Mononuclear cell (primary cell): ENCODE results near the gene THADA. TPM values are rescaled to one million over a fixed set of nuclear protein-coding genes. Genes with fewer than 3 reads are reported as not detected.
"Not testable (repeated sequence)": the region's sequence is repeated elsewhere in the genome, so short reads cannot be mapped to it uniquely, and the experiment has no call there.

Experiments used
- H3K27me3 ChIP-seq: 2 replicates; pipeline ENCODE4 v1.6.0; 2011; ENCODE audit warnings: low read length, control low read depth; ENCODE audit not compliant: insufficient read depth
- H3K4me1 ChIP-seq: 2 replicates; pipeline ENCODE4 v1.5.1; 2011; ENCODE audit warnings: mild to moderate bottlenecking, low read length, control low read depth; ENCODE audit not compliant: insufficient read depth
- H3K4me3 ChIP-seq: 2 replicates; pipeline ENCODE4 v1.5.1; 2011; ENCODE audit warnings: mild to moderate bottlenecking, low read length, moderate library complexity
- H3K9me3 ChIP-seq: 2 replicates; pipeline ENCODE4 v1.5.1; 2011; ENCODE audit warnings: low read depth, mild to moderate bottlenecking, control low read depth, low read length
- total RNA-seq: library from RNA; depleted of rRNA; stranded (reverse); fragments of >200 nt; gene quantifications from one replicate; pipeline ENCODE4 v1.2.3, GENCODE V29; 2012

Gene THADA
- total RNA-seq, 1 donor, result 25.5 TPM

DNA sequence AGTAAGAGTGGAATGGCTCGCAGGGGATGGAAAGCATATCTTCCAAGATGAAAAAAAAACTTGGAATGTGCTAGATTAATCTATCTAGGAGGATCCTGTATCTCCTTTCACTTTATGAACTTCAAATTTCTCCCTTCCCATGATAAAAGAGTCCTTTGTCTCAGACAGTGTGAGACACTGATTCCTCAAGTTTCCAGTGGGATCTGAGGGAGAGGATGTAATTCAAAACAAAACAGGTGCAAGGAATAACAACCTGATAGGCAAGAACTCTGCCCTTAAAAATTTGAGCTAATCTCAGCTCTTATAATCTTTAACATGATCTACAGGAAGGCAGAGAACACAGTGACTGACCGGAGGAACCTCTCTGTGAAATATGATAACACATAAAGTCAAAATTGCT lies 207.5 kb downstream of the THADA start:
- H3K4me1 ChIP-seq, result peaks cover 8% of the 10 kb centered on the region
- no peak overlapping the region for H3K4me3 ChIP-seq
- H3K9me3 ChIP-seq, result no peaks in the 10 kb centered on the region
- H3K27me3 ChIP-seq, result no peaks in the 10 kb centered on the region

DNA sequence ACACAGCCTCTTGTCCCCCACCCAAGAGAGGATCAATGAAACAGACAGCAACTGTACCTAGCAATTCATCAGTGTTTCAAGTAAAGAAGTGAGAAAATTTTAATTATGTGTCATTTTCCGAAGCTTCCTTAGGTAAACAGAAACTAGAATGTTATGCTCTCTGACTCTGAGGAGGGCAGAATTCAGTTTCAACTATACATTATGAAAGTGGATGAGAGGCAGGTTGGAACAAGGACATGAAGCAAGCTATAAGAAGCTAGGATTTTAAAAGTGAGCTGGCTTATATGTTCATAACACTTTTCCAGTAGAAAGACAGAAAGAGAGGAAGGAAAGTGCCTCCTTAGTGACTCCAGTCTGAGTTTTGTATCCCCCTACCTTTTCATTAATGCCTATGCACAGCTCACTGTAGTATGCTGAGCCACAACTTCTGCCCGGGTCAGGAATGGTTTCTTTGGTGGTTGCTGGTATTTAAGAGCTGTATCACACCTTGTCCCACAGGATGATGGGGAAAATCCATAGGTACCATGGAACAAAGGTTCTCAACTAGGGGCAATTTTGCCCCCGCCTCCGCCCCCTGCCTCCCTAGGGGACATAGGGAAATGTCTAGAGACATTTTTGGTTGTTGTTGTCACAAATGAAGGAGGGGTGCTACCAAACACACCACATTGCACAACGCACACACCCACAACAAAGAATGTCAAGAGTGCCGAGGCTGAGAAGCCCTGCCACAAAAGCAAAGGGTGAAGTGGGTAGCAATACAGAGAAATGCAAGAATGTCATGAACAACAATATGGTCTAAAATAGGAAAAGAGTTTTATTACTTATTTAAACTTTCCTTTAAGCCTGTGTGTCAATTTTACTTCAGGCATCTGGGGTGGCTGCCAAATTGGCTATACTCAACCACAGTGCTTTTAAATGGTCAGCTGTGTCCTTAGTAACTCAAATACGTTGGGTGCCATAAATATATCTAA lies 208.5 kb downstream of the THADA start:
- H3K9me3 ChIP-seq, result no peaks in the 10 kb centered on the region
- no peak overlapping the region for H3K4me3 ChIP-seq
- H3K4me1 ChIP-seq, result peaks cover 9% of the 10 kb centered on the region
- H3K27me3 ChIP-seq, result no peaks in the 10 kb centered on the region

DNA sequence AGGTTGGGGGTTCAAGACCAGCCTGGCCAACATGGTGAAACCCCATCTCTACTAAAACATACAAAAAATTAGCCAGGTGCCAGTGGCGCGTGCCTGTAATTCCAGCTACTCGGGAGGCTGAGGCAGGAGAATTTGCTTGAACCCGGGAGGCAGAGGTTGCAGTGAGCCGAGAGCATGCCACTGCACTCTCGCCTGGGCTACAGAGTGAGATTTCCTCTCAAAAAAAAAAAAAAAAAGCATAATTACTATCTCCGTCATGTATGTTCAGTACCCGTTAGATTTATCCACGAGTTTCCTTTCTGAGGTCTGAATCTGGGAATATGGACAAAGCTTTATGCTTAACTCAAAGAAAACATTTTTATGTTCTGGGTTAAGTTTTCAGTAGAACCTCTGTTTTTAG lies 209.2 kb downstream of the THADA start:
- not testable (repeated sequence) for H3K27me3 ChIP-seq, H3K4me1 ChIP-seq, H3K9me3 ChIP-seq, H3K4me3 ChIP-seq

- H3K27me3 ChIP-seq, result no peaks in the 10 kb centered on the region
- peaks cover 8% of the 10 kb centered on the region for H3K4me1 ChIP-seq
- H3K4me3 ChIP-seq, result no peak overlapping the region
- no peaks in the 10 kb centered on the region for H3K9me3 ChIP-seq
Observed at GRCh38 chr2:43384143-43384542, 211.7 kb downstream of the THADA start.

DNA sequence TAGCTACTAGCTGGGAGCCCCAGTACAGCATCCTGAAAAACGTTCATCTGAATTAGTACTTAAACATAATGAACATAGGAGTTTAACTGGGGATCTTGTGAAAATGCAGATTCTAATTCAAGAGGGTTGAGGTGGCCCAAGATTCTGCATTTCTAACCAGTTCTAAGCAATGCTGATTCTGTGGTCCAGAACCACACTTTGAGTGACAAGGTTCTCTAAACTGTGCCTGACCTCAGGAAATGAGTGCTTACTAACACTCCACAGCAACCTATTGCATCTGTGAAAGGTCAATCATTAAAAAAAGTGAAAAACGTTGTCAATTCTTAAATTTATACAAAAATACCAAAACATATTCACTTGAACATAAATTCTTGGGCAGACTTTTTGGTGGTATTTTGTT lies 212.3 kb downstream of the THADA start:
- H3K4me3 ChIP-seq, result no peak overlapping the region
- H3K4me1 ChIP-seq, result peaks cover 3% of the 10 kb centered on the region
- no peaks in the 10 kb centered on the region for H3K27me3 ChIP-seq
- no peaks in the 10 kb centered on the region for H3K9me3 ChIP-seq

GRCh38 chr2:43379494-43379893 lies 216.3 kb downstream of the THADA start:
- Histone ChIP-seq H3K9me3 (no peaks in the 10 kb centered on the region), H3K27me3 (no peaks in the 10 kb centered on the region), H3K4me1 (peaks cover 3% of the 10 kb centered on the region), H3K4me3 (no peak overlapping the region)

- Histone ChIP-seq H3K27me3 (no peaks in the 10 kb centered on the region), H3K4me1 (no peaks in the 10 kb centered on the region), H3K9me3 (no peaks in the 10 kb centered on the region), H3K4me3 (no peak overlapping the region)
Observed at GRCh38 chr2:43377327-43377726, 218.5 kb downstream of the THADA start.

- no peaks in the 10 kb centered on the region for H3K27me3 ChIP-seq
- H3K9me3 ChIP-seq, result no peaks in the 10 kb centered on the region
- H3K4me3 ChIP-seq, result no peak overlapping the region
Observed at GRCh38 chr2:43376523-43377198, 219.2 kb downstream of the THADA start.

GRCh38 chr2:43375746-43376522 lies 219.9 kb downstream of the THADA start:
- H3K9me3 ChIP-seq, result no peaks in the 10 kb centered on the region

More at GRCh38 chr2:43376523-43377198, 219.2 kb downstream of the THADA start:
- H3K4me1 ChIP-seq, result no peaks in the 10 kb centered on the region

GRCh38 chr2:43372416-43373081 lies 223.3 kb downstream of the THADA start:
- Histone ChIP-seq H3K4me3 (no peak overlapping the region), H3K27me3 (no peaks in the 10 kb centered on the region), H3K4me1 (peaks cover 11% of the 10 kb centered on the region), H3K9me3 (no peaks in the 10 kb centered on the region)

More at GRCh38 chr2:43375746-43376522, 219.9 kb downstream of the THADA start:
- Histone ChIP-seq H3K27me3 (no peaks in the 10 kb centered on the region), H3K4me1 (no peaks in the 10 kb centered on the region), H3K4me3 (no peak overlapping the region)

DNA sequence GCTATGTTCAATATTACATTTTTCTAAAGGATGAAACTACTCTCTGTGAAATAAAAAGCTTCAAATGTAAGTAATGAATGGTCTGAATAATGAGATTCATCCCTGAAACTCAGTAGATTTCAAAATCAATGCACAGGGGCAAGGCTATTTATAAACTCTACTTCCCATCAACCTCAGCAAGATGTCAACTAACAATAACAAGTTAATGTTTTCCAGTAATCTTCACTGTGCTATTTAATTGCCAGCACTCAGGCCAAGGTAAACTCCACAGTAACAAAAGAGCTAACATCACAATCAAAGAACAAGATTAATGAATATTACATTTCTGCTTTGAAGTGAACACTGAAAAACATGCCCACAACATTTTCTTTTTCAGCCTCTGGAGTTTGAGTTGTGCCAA lies 225.1 kb downstream of the THADA start:
- Histone ChIP-seq H3K4me1 (peaks cover 20% of the 10 kb centered on the region), H3K9me3 (no peaks in the 10 kb centered on the region), H3K27me3 (no peaks in the 10 kb centered on the region), H3K4me3 (no peak overlapping the region)

GRCh38 chr2:43370146-43370545 lies 225.7 kb downstream of the THADA start:
- no peaks in the 10 kb centered on the region for H3K27me3 ChIP-seq
- H3K9me3 ChIP-seq, result no peaks in the 10 kb centered on the region
- H3K4me3 ChIP-seq, result no peak overlapping the region
- H3K4me1 ChIP-seq, result peaks cover 20% of the 10 kb centered on the region

GRCh38 chr2:43368483-43369385 lies 227.1 kb downstream of the THADA start:
- no peaks in the 10 kb centered on the region for H3K9me3 ChIP-seq
- peaks cover 20% of the 10 kb centered on the region for H3K4me1 ChIP-seq
- H3K4me3 ChIP-seq, result no peak overlapping the region
- no peaks in the 10 kb centered on the region for H3K27me3 ChIP-seq
